GM19397 (cell line): ENCODE results near the gene HMX1.

Experiments
- ATAC-seq: cut with Tn5 transposase; IDR thresholded peaks from one replicate; pipeline ENCODE4 v1.9.1; 2021; ENCODE audit warnings: mild to moderate bottlenecking, moderate library complexity; ENCODE audit not compliant: unreplicated experiment

Gene HMX1

GRCh38 chr4:8871417-8872401 is at the start of gene HMX1:
TSS of gene HMX1 (minus strand) at chr4:8871839. CDS start at chr4:8871614, 225 bp downstream.
- ATAC-seq = no peak

DNA sequence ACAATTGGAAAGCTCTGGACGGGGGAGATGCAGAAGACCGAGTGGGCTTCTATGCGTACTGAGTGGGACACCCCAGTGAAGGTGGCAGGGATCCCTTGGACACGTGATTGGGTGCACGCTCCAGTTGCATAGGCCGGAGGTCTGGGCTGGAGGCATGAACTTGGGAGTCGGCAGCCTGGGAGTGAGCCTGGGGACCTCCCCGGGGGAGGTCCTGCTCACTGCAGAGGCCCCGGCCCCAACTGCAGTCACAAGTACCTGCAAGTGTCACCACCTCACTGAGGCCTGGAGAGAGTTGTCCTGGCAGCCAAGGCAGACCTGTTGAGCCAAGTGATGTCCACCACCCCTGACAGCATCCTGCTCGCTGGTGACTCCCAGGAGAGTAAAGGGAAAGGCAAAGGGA is 49.3 kb upstream of the HMX1 start:
- no peak for ATAC-seq

DNA sequence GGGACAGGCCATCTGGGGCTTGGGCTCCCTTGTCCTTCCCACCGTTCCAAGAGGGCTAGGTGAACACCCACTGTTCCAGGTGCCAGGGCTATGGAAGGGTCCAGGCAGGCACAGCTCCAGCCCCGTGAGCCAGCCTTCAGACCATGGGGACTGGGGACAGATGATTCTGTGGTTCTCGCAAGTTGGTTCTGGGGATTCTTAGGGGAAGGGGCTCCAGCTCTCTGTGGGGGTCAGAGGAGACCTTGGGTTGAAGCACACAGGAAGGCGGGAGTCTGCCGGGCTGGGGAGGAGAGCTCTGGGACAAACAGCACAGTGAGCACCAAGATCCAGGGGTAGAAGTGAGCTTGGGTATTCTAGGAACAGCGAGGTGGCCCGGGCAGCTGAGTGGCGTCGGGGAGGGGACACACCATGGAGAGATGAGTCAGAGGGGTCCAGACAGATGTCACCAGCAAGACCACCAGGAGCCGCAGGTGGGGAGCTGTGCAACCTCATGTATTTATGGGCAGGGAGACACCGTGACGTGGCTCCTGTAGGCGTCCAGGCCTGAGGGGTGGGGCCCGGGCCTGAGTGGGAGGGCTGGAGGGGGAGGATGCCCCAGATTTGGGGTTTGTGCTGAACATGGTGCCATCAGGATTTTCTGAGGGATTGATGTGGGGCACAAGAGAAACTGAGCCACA is 48.8 kb upstream of the HMX1 start:
- ATAC-seq = no peak

DNA sequence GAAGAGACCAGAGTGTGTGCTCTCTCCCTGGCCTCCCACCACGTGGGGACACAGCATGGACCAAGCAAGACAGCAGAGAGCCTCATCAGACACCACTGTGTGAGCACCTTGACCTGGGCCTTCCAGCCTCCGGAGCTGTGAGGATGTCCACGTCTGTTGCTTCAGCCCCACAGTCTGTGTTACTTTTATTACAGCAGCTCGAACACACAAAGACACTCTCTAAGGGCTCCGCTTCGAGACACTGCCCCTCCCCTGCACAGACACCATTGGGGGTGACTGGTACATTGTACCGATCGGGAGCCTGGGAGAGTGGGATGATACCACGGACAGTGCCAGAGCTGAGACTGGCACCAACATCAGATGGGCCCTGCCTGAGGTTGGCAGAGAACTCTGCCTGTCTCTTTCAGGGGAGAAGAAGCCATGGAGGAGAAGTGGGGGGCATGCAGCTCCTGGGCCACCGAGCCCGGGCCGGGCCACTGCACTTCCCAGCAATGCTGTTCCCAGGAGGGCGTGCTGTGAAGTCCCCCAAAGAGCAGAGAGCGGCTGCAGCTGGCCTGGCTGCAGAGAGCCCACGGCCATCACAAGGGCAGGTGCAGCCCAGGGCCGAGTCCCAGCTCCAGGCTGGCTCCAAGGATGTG is 48.1 kb upstream of the HMX1 start:
- ATAC-seq = no peak

- ATAC-seq = peak; percentile 88
These were observed 46.5 kb upstream of the HMX1 start for GRCh38 chr4:8917868-8918783.

GRCh38 chr4:8917321-8917811 is 45.7 kb upstream of the HMX1 start:
- no peak for ATAC-seq

DNA sequence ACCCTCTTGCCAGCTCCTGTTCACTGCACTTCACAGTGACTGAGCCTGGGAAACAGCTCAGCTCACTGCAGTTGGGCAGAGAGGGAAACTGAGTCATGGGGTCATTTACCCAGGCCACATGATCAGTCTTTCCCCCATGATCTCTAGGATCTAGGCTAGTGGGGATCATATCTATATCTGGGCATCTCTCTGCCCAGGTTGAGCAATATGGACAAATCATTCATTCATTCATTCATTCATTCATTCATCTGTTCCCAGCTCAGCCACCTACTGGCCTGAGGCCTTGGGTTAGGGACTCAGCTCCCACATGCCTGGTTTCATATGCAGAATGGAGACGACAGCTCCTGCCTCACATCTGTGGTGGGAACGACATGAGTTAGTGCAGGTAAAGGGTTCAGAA is 45.3 kb upstream of the HMX1 start:
- no peak for ATAC-seq

- ATAC-seq = no peak
These were observed 44.8 kb upstream of the HMX1 start for GRCh38 chr4:8916351-8916885.

DNA sequence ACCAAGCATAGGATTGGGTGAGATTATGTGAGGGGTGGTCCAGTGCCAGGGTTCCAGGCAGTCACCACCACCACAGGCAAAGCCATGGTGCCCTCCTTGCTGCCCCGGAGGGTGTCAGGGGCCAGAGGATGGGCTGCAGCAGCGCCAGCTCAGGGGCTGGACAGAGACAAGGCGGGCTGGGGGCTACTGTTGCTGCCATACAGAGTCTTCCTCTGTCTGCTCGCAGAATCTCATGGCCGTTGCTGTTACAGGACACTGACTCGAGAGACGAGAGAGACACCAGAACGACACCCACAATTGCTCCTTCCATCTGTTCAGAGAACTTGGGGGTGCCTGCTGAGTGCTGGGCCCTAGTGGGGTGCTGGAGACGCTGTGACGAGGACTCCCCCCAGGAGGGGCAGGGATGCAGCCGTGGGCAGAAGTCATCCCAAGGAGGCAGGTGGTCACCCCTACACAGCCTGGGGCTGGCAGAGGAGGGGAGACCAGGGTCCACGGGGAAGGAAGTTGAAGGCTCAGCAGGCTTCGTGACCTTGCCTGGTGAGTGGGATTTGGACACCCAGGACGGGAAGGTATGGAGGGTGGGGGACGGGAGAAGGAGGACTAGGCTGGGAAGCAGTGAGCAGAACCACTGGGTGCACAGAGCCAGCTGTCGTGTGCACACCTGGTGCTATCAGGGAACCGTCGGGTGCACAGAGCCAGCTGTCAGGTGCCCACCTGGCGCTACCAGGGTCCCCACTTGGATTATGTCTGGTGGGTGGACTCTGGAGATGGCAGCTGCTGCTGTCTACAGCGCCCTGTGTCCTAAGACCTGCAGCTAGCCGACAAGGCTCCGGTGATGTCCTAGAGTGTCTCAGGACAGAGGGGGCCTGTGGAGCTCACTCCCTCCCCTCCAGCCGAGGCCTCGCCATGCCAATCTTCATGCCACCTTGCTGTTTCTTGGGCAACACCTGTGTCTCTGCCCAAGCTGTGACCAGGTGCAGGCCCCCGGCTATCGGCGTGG is 43.9 kb upstream of the HMX1 start:
- ATAC-seq = no peak

- ATAC-seq = no peak
These were observed 43.0 kb upstream of the HMX1 start for GRCh38 chr4:8914461-8915171.

DNA sequence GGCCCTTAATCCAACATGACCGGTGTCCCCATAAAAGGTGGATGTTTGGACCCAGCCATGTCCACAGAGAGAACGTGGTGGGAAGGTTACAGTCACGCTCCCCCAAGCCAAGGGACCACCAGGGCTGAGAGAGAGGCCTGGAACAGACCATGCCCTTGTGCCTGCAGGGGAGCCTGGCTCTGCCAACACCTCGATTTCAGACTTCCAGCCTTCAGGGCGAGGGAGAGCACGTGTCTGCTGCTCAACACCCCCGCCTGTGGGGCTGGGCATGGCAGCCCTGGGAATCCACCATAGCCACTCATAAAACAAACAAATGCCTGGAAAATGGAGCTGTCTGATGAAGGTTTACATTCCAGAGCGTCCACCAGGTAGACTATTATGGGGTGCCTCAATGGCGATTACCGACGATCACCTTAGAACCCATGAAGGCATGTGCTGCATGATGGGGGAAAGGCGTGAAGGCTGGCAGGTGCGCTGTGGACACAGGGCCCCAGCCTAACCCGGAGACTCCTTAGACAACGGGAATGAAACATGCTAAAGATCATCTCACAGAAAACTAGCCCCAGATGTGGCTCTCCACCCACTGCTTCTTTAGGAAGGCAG is 42.3 kb upstream of the HMX1 start:
- no peak for ATAC-seq

- ATAC-seq = no peak
These were observed 41.6 kb upstream of the HMX1 start for GRCh38 chr4:8913121-8913857.

- ATAC-seq = no peak
These were observed 40.9 kb upstream of the HMX1 start for GRCh38 chr4:8912506-8912905.

- ATAC-seq = no peak
These were observed 40.4 kb upstream of the HMX1 start for GRCh38 chr4:8912089-8912455.

DNA sequence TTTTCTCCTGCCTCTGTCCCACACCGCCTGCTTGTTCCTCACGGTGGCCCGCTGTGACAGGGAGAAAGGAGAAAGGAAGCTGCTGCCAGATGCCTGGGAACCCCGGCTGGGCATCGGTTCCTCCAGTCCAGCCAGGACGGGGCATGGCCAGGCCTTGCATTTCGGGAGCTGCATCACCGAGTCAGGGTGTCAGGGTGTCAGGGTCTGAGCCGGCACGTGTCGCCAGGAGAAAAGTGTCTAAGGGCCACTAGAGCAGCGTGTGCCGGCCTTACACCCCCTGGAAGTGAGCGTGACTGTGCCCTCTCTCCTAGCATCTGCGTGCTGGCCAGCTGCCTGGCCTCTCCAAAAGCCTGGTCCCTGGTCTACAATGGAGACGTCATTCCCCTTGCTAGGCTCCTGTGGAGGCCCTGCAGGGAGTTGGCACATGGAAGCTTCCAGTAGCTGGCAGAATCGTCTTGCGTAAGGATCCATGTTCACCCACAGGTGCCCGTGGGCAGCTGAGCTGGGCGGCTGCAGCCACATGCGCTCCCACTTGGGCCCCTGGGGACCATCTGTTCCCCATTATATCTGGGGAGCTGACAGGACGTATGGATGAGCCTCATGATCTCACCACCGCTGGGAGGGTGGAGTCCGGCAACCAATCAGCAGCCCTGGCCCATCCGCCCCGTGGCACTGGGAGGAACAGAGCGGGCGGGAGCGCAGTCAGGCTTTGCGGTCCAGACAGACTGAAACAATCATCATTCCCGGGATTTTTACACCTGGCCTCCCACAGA is 39.9 kb upstream of the HMX1 start:
- ATAC-seq = no peak

GRCh38 chr4:8910822-8911315 is 39.2 kb upstream of the HMX1 start:
- ATAC-seq = no peak
